T-helper 2 cell treated with Interferon-gamma antibody and Interleukin-4, amounts not matched to agents 5 μg/mL and 100 μg/mL, for 36 hours (primary cell): ENCODE measurements around the gene KLRC1.
"Not testable (repeated sequence)": the region's sequence is repeated elsewhere in the genome, so short reads cannot be mapped to it uniquely, and the experiment has no call there.

Source experiments
- DNase-seq: peaks from one replicate; pipeline ENCODE4 v3.0.0; 2021; ENCODE audit warnings: low spot score
- H3K27ac Mint-ChIP-seq: one replicate; pipeline ENCODE4 v1.8.0; 2021; ENCODE audit warnings: mild to moderate bottlenecking, mixed read lengths
- H3K27me3 Mint-ChIP-seq: one replicate; pipeline ENCODE4 v1.8.0; 2021; ENCODE audit warnings: low read depth, mixed read lengths
- H3K36me3 Mint-ChIP-seq: one replicate; pipeline ENCODE4 v1.8.0; 2021; ENCODE audit warnings: low read depth, mixed read lengths
- H3K4me1 Mint-ChIP-seq: one replicate; pipeline ENCODE4 v1.8.0; 2021; ENCODE audit warnings: low read depth, mixed read lengths
- H3K4me3 Mint-ChIP-seq: one replicate; pipeline ENCODE4 v1.8.0; 2022; ENCODE audit warnings: mild to moderate bottlenecking, moderate library complexity, mixed read lengths
- H3K9me3 Mint-ChIP-seq: one replicate; pipeline ENCODE4 v1.8.0; 2021; ENCODE audit warnings: mixed read lengths

KLRC1 gene

DNA sequence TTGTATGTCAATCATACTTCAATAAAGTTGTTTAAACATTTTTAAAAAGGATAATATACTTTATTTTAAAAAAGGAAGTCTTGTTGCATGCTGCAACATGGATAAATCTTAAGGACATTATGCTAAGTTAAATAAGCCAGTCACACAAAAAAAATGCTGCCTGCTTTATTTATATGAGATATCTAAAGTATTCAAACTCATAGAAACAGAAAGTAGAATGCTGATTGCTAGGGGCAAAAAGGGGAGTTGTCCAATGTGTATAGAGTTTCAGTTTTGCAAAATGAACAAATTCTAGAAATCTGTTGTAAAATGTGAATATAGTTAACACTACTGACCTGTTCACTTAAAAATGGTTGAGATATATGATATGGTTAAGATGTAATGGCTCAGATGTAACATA is 52.3 kb downstream of the KLRC1 start:
- DNase-seq: no peak
- no peaks in the 10 kb centered on the region for H3K36me3 Mint-ChIP-seq
- H3K27ac Mint-ChIP-seq: no peak overlapping the region
- H3K4me3 Mint-ChIP-seq: no peak overlapping the region
- H3K4me1 Mint-ChIP-seq: peaks cover 3% of the 10 kb centered on the region
- peaks cover 14% of the 10 kb centered on the region for H3K27me3 Mint-ChIP-seq
- H3K9me3 Mint-ChIP-seq: no peaks in the 10 kb centered on the region

DNA sequence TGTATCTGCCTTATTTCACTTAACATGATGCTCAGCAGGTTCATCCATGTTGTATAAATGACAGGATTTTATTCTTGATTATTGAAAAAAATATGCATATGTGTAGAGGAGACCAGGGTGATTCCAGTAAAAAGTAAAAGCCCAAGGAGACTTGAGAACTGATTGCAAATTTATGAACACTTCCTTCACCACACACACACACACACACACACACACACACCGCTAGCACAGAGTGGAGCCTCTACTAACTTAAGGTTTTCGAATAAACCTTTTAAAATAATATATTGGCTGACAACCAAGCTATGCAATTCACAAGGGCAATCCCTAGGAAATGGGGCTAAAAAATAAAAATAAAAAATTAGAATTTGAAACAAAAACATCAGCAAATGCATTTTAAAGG is 55.0 kb downstream of the KLRC1 start:
- DNase-seq: no peak
- Mint-ChIP-seq H3K36me3 (no peaks in the 10 kb centered on the region), H3K27me3 (peaks cover 12% of the 10 kb centered on the region), H3K4me1 (peaks cover 3% of the 10 kb centered on the region), H3K9me3 (no peaks in the 10 kb centered on the region), H3K4me3 (no peak overlapping the region), H3K27ac (no peak overlapping the region)

DNA sequence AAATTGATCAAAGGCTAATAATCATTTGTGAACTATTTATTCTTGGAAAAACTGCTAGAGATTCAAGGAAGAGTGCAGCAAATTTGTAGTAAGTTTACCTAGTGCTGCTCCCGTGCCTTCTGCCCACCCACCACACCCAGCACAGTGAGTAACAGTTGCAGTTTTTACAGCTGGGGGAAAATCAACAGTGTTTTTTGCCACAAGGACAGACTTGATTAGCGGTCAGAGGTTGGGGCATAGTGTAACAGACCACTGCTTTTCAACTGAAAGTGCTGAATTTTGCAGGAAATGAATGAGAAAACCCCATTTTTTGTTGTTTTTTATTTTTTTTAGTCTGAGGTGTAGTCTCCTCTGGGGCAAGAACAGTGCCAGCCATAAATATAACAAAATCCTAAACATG is 55.9 kb downstream of the KLRC1 start:
- no peaks in the 10 kb centered on the region for H3K36me3 Mint-ChIP-seq
- H3K9me3 Mint-ChIP-seq: no peaks in the 10 kb centered on the region
- no peak overlapping the region for H3K4me3 Mint-ChIP-seq
- peaks cover 16% of the 10 kb centered on the region for H3K27me3 Mint-ChIP-seq
- H3K4me1 Mint-ChIP-seq: peaks cover 3% of the 10 kb centered on the region
- H3K27ac Mint-ChIP-seq: no peak overlapping the region
- DNase-seq: no peak

DNA sequence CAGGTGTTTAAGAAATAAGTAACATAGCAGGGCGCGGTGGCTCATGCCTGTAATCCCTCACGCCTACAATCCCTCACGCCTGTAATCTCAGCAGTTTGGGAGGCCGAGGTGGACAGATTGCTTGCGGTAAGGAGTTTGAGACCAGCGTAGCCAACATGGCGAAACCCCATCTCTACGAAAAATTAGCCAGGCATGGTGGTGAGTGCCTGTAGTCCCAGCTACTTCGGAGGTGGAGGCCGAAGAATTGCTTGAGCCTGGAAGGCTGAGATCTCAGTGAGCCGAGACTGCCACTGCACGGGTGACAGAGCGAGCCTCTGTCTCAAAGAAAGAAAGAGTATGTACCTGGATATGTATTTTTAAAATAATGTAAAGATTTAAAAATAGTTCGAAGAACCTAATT is 57.0 kb downstream of the KLRC1 start:
- not testable (repeated sequence) for H3K9me3 Mint-ChIP-seq, DNase-seq, H3K4me1 Mint-ChIP-seq, H3K4me3 Mint-ChIP-seq, H3K27ac Mint-ChIP-seq, H3K36me3 Mint-ChIP-seq
- peaks cover 16% of the 10 kb centered on the region for H3K27me3 Mint-ChIP-seq
